ENCODE measurements around the gene PDCD10. TPM values are rescaled to one million over a fixed set of nuclear protein-coding genes. Genes with fewer than 3 reads are reported as not detected.

The PDCD10 gene
- total RNA-seq = 10 to 100 TPM; 46.6 to 55.7 TPM

GRCh38 chr3:167734498-167735232 lies at the start of gene PDCD10:
TSS of gene PDCD10 (minus strand) at chr3:167734892. CDS start at chr3:167720157, 14,735 bp downstream.
- intact Hi-C loops (cut with micrococcal nuclease) = loop anchor here (1.0 to 5.0 kb wide), 7 partner anchors 16 to 1926 kb away; partner anchors contain the start of genes GOLIM4 and ZBBX
- CTCF ChIA-PET = interaction anchor here (0.9 to 1.3 kb wide), 3 partner anchors 44 to 51 kb away, joined by 4 to 5 read pairs (median 4); no protein-coding TSS in a partner anchor
- Mint-ChIP-seq H3K36me3 (ENCODE audit: low read depth) (peaks cover 2% of the 10 kb centered on the region), H3K27ac (no peak within 1 kb of the TSS), H3K4me1 (ENCODE audit: low read depth) (peaks cover 37% of the 10 kb centered on the region), H3K4me3 (no peak within 1 kb of the TSS), H3K27me3 (ENCODE audit: low read depth) (no peaks in the 10 kb centered on the region), H3K9me3 (no peaks in the 10 kb centered on the region)
- peak; percentile 98 for DNase-seq

GRCh38 chr3:167783781-167784180 lies 49.1 kb upstream of the PDCD10 start:
- CTCF ChIA-PET = no interaction called here
- intact Hi-C loops (cut with micrococcal nuclease) = no loop called here
- Mint-ChIP-seq H3K9me3 (no peaks in the 10 kb centered on the region), H3K4me3 (no peak overlapping the region), H3K36me3 (ENCODE audit: low read depth) (no peaks in the 10 kb centered on the region), H3K27me3 (ENCODE audit: low read depth) (no peaks in the 10 kb centered on the region), H3K4me1 (ENCODE audit: low read depth) (no peaks in the 10 kb centered on the region), H3K27ac (no peak overlapping the region)
- DNase-seq = no peak

- CTCF ChIA-PET = interaction anchor here (0.6 kb wide), 1 partner anchor 760 kb away, joined by 3 read pairs; no protein-coding TSS in a partner anchor
- intact Hi-C loops (cut with micrococcal nuclease) = no loop called here
Observed at GRCh38 chr3:167780214-167780883, 45.7 kb upstream of the PDCD10 start.

GRCh38 chr3:167777356-167777755 lies 42.7 kb upstream of the PDCD10 start:
- H3K27me3 Mint-ChIP-seq (ENCODE audit: low read depth) = no peaks in the 10 kb centered on the region
- H3K9me3 Mint-ChIP-seq = peaks cover 6% of the 10 kb centered on the region
- intact Hi-C loops (cut with micrococcal nuclease) = no loop called here
- peak; percentile 9 for DNase-seq
- peaks cover 4% of the 10 kb centered on the region for H3K4me1 Mint-ChIP-seq (ENCODE audit: low read depth)
- no peaks in the 10 kb centered on the region for H3K36me3 Mint-ChIP-seq (ENCODE audit: low read depth)
- H3K27ac Mint-ChIP-seq = no peak overlapping the region
- no peak overlapping the region for H3K4me3 Mint-ChIP-seq
- CTCF ChIA-PET = no interaction called here

More at GRCh38 chr3:167780214-167780883, 45.7 kb upstream of the PDCD10 start:
- Mint-ChIP-seq H3K9me3 (peaks cover 6% of the 10 kb centered on the region), H3K36me3 (ENCODE audit: low read depth) (no peaks in the 10 kb centered on the region), H3K27ac (no peak overlapping the region), H3K27me3 (ENCODE audit: low read depth) (no peaks in the 10 kb centered on the region), H3K4me1 (ENCODE audit: low read depth) (no peaks in the 10 kb centered on the region), H3K4me3 (no peak overlapping the region)
- DNase-seq = no peak

GRCh38 chr3:167776066-167776685 lies 41.5 kb upstream of the PDCD10 start:
- no peak overlapping the region for H3K27ac Mint-ChIP-seq
- no peak overlapping the region for H3K4me3 Mint-ChIP-seq
- DNase-seq = no peak
- no peaks in the 10 kb centered on the region for H3K27me3 Mint-ChIP-seq (ENCODE audit: low read depth)
- intact Hi-C loops (cut with micrococcal nuclease) = no loop called here
- H3K4me1 Mint-ChIP-seq (ENCODE audit: low read depth) = peaks cover 4% of the 10 kb centered on the region
- CTCF ChIA-PET = no interaction called here
- no peaks in the 10 kb centered on the region for H3K36me3 Mint-ChIP-seq (ENCODE audit: low read depth)
- H3K9me3 Mint-ChIP-seq = peaks cover 6% of the 10 kb centered on the region

- CTCF ChIA-PET = no interaction called here
- Mint-ChIP-seq H3K36me3 (ENCODE audit: low read depth) (no peaks in the 10 kb centered on the region), H3K4me3 (no peak overlapping the region), H3K27ac (no peak overlapping the region), H3K9me3 (peaks cover 6% of the 10 kb centered on the region), H3K4me1 (ENCODE audit: low read depth) (peaks cover 4% of the 10 kb centered on the region), H3K27me3 (ENCODE audit: low read depth) (no peaks in the 10 kb centered on the region)
- intact Hi-C loops (cut with micrococcal nuclease) = no loop called here
- DNase-seq = no peak
Observed at GRCh38 chr3:167773584-167773983, 38.9 kb upstream of the PDCD10 start.

- Mint-ChIP-seq H3K4me3 (no peak overlapping the region), H3K9me3 (peaks cover 2% of the 10 kb centered on the region), H3K27me3 (ENCODE audit: low read depth) (no peaks in the 10 kb centered on the region), H3K27ac (no peak overlapping the region), H3K4me1 (ENCODE audit: low read depth) (peaks cover 4% of the 10 kb centered on the region), H3K36me3 (ENCODE audit: low read depth) (no peaks in the 10 kb centered on the region)
- CTCF ChIA-PET = no interaction called here
- intact Hi-C loops (cut with micrococcal nuclease) = no loop called here
- no peak for DNase-seq
Observed at GRCh38 chr3:167772992-167773391, 38.3 kb upstream of the PDCD10 start.

GRCh38 chr3:167762296-167762695 lies 27.6 kb upstream of the PDCD10 start:
- H3K9me3 Mint-ChIP-seq = peaks cover 1% of the 10 kb centered on the region
- H3K4me3 Mint-ChIP-seq = no peak overlapping the region
- CTCF ChIA-PET = interaction anchor here (0.5 kb wide), 1 partner anchor 13 kb away, joined by 3 read pairs; no protein-coding TSS in a partner anchor
- intact Hi-C loops (cut with micrococcal nuclease) = no loop called here
- no peak for DNase-seq
- H3K36me3 Mint-ChIP-seq (ENCODE audit: low read depth) = peaks cover 4% of the 10 kb centered on the region
- H3K27me3 Mint-ChIP-seq (ENCODE audit: low read depth) = peaks cover 7% of the 10 kb centered on the region
- H3K4me1 Mint-ChIP-seq (ENCODE audit: low read depth) = no peaks in the 10 kb centered on the region
- H3K27ac Mint-ChIP-seq = no peak overlapping the region

- H3K4me1 Mint-ChIP-seq (ENCODE audit: low read depth) = no peaks in the 10 kb centered on the region
- peaks cover 4% of the 10 kb centered on the region for H3K36me3 Mint-ChIP-seq (ENCODE audit: low read depth)
- intact Hi-C loops (cut with micrococcal nuclease) = no loop called here
- no peak for DNase-seq
- H3K27ac Mint-ChIP-seq = no peak overlapping the region
- peaks cover 1% of the 10 kb centered on the region for H3K9me3 Mint-ChIP-seq
- CTCF ChIA-PET = no interaction called here
- no peak overlapping the region for H3K4me3 Mint-ChIP-seq
- peaks cover 7% of the 10 kb centered on the region for H3K27me3 Mint-ChIP-seq (ENCODE audit: low read depth)
Observed at GRCh38 chr3:167761302-167761701, 26.6 kb upstream of the PDCD10 start.

- CTCF ChIA-PET = no interaction called here
- Mint-ChIP-seq H3K4me1 (ENCODE audit: low read depth) (peaks cover 10% of the 10 kb centered on the region), H3K27me3 (ENCODE audit: low read depth) (peaks cover 3% of the 10 kb centered on the region), H3K27ac (no peak overlapping the region), H3K9me3 (no peaks in the 10 kb centered on the region), H3K36me3 (ENCODE audit: low read depth) (no peaks in the 10 kb centered on the region), H3K4me3 (no peak overlapping the region)
- DNase-seq = no peak
- intact Hi-C loops (cut with micrococcal nuclease) = no loop called here
Observed at GRCh38 chr3:167754049-167754448, 19.4 kb upstream of the PDCD10 start.

GRCh38 chr3:167750272-167750971 lies 15.7 kb upstream of the PDCD10 start:
- no peak overlapping the region for H3K4me3 Mint-ChIP-seq
- DNase-seq = peak; percentile 8

GRCh38 chr3:167749728-167750127 lies 15.0 kb upstream of the PDCD10 start:
- CTCF ChIA-PET = interaction anchor here (0.7 to 1.1 kb wide), 2 partner anchors 9 to 65 kb away, joined by 3 read pairs; no protein-coding TSS in a partner anchor
- H3K27me3 Mint-ChIP-seq (ENCODE audit: low read depth) = no peaks in the 10 kb centered on the region
- H3K4me1 Mint-ChIP-seq (ENCODE audit: low read depth) = peaks cover 11% of the 10 kb centered on the region
- no peaks in the 10 kb centered on the region for H3K36me3 Mint-ChIP-seq (ENCODE audit: low read depth)
- DNase-seq = no peak
- H3K9me3 Mint-ChIP-seq = no peaks in the 10 kb centered on the region
- intact Hi-C loops (cut with micrococcal nuclease) = loop anchor here (1.0 kb wide), 1 partner anchor 14 kb away; the partner anchor contains the start of gene SERPINI1
- H3K27ac Mint-ChIP-seq = no peak overlapping the region
- no peak overlapping the region for H3K4me3 Mint-ChIP-seq

More at GRCh38 chr3:167750272-167750971, 15.7 kb upstream of the PDCD10 start:
- Mint-ChIP-seq H3K27me3 (ENCODE audit: low read depth) (no peaks in the 10 kb centered on the region), H3K36me3 (ENCODE audit: low read depth) (no peaks in the 10 kb centered on the region), H3K27ac (no peak overlapping the region), H3K4me1 (ENCODE audit: low read depth) (peaks cover 11% of the 10 kb centered on the region), H3K9me3 (no peaks in the 10 kb centered on the region)
- intact Hi-C loops (cut with micrococcal nuclease) = loop anchor here (1.0 kb wide), 1 partner anchor 15 kb away; the partner anchor contains the start of gene SERPINI1
- CTCF ChIA-PET = interaction anchor here (0.7 to 1.1 kb wide), 2 partner anchors 9 to 65 kb away, joined by 3 read pairs; no protein-coding TSS in a partner anchor

Measured in activated naive CD4-positive, alpha-beta T cell treated with anti-CD3 and anti-CD28 coated beads for 36 hours (primary cell).